Measurements from ENCODE around the gene BAD. TPM values are rescaled to one million over a fixed set of nuclear protein-coding genes. Genes with fewer than 3 reads are reported as not detected.

The BAD gene
- total RNA-seq, 3 donors from 2014 or later = 27.6 to 38.8 (median 36.6) TPM

DNA sequence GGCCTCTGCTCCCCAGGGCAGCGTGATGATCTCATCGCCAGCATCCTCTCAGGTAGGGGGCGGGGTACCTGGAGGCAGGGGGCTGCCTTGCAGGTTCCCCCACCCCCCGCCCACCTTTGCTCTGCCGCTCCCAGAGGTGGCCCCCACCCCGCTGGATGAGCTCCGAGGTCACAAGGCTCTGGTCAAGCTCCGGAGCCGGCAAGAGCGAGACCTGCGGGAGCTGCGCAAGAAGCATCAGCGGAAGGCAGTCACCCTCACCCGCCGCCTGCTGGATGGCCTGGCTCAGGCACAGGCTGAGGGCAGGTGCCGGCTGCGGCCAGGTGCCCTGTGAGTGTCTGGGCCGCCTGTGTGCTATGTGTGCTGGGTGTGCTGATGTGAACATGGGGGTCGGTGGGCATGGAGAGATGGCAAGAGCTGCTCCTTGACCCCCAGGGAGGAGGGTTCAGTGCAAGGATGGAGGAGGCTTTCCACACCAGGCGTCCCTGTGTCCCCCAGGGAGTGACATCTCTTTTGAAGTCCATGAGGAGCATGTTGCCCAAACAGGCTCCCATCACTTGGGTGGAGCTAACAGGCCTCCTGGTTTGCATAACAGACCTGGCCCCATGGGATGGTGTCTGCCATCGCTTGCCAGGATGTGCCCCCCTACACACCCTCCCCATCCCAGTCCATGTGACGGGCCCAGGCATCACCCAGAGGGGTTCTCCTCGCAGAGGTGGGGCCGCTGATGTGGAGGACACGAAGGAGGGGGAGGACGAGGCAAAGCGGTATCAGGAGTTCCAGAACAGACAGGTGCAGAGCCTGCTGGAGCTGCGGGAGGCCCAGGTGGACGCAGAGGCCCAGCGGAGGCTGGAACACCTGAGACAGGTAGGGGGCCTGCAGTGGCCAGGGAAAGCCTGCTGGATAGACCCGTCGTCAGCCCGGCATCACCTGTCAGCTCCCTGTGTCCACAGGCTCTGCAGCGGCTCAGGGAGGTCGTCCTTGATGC is 19.0 kb downstream of the BAD start:
- Mint-ChIP-seq H3K4me1 (ENCODE audit: low read depth) (peaks cover 12% of the 10 kb centered on the region), H3K36me3 (ENCODE audit: insufficient read depth) (peaks cover 2% of the 10 kb centered on the region), H3K9me3 (no peaks in the 10 kb centered on the region), H3K4me3 (no peak overlapping the region), H3K27me3 (ENCODE audit: low read depth) (no peaks in the 10 kb centered on the region)
- ATAC-seq (no peak), DNase-seq (no peak)

GRCh38 chr11:64264371-64264852 is 20.1 kb downstream of the BAD start:
- no peaks in the 10 kb centered on the region for H3K9me3 Mint-ChIP-seq
- H3K4me3 Mint-ChIP-seq = no peak overlapping the region
- peaks cover 4% of the 10 kb centered on the region for H3K36me3 Mint-ChIP-seq (ENCODE audit: insufficient read depth)
- ATAC-seq (no peak), DNase-seq (no peak)
- peaks cover 17% of the 10 kb centered on the region for H3K4me1 Mint-ChIP-seq (ENCODE audit: low read depth)
- H3K27me3 Mint-ChIP-seq (ENCODE audit: low read depth) = no peaks in the 10 kb centered on the region

- no peaks in the 10 kb centered on the region for H3K27me3 Mint-ChIP-seq (ENCODE audit: low read depth)
- H3K36me3 Mint-ChIP-seq (ENCODE audit: insufficient read depth) = peaks cover 5% of the 10 kb centered on the region
- ATAC-seq (no peak), DNase-seq (no peak)
- H3K9me3 Mint-ChIP-seq = no peaks in the 10 kb centered on the region
- no peak overlapping the region for H3K4me3 Mint-ChIP-seq
- peaks cover 16% of the 10 kb centered on the region for H3K4me1 Mint-ChIP-seq (ENCODE audit: low read depth)
Observed at GRCh38 chr11:64263947-64264317, 20.5 kb downstream of the BAD start.

- no peak overlapping the region for H3K4me3 Mint-ChIP-seq
- no peaks in the 10 kb centered on the region for H3K27me3 Mint-ChIP-seq (ENCODE audit: low read depth)
- H3K36me3 Mint-ChIP-seq (ENCODE audit: insufficient read depth) = peaks cover 5% of the 10 kb centered on the region
- H3K4me1 Mint-ChIP-seq (ENCODE audit: low read depth) = peaks cover 11% of the 10 kb centered on the region
- no peaks in the 10 kb centered on the region for H3K9me3 Mint-ChIP-seq
- DNase-seq (no peak), ATAC-seq (no peak)
Observed at GRCh38 chr11:64263021-64263946, 21.2 kb downstream of the BAD start.

DNA sequence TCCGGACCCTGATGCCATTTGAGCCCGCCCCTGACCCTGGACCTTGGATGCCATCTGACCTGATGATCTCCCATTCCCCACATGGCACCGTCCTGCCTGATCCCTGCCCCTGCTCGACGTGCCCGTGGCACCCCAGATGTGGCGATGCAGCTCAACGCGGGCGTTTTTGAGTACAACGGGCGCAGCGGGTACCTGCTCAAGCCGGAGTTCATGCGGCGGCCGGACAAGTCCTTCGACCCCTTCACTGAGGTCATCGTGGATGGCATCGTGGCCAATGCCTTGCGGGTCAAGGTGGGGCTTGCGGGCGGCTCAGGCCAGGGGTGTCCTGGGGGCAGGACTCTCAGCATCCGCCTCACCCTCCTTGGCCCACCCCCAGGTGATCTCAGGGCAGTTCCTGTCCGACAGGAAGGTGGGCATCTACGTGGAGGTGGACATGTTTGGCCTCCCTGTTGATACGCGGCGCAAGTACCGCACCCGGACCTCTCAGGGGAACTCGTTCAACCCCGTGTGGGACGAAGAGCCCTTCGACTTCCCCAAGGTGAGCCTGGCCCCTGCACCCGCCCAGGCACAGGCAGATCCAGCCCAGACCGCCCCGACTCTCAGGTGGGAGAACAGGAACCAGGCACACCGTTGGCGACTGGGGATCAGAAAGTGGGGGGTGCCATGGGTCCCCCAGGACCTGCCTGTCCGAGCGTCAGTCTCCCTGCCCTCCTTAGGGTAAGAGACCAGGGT is 22.0 kb downstream of the BAD start:
- Mint-ChIP-seq H3K4me1 (ENCODE audit: low read depth) (peaks cover 8% of the 10 kb centered on the region), H3K9me3 (no peaks in the 10 kb centered on the region), H3K36me3 (ENCODE audit: insufficient read depth) (peaks cover 5% of the 10 kb centered on the region), H3K4me3 (no peak overlapping the region), H3K27me3 (ENCODE audit: low read depth) (no peaks in the 10 kb centered on the region)
- DNase-seq (no peak), ATAC-seq (no peak)

GRCh38 chr11:64261556-64262080 is 22.8 kb downstream of the BAD start:
- Mint-ChIP-seq H3K27me3 (ENCODE audit: low read depth) (no peaks in the 10 kb centered on the region), H3K4me1 (ENCODE audit: low read depth) (peaks cover 8% of the 10 kb centered on the region), H3K4me3 (no peak overlapping the region), H3K9me3 (no peaks in the 10 kb centered on the region), H3K36me3 (ENCODE audit: insufficient read depth) (peaks cover 5% of the 10 kb centered on the region)
- DNase-seq (no peak), ATAC-seq (no peak)

GRCh38 chr11:64260147-64260708 is 24.2 kb downstream of the BAD start:
- H3K27me3 Mint-ChIP-seq (ENCODE audit: low read depth) = no peaks in the 10 kb centered on the region
- peaks cover 6% of the 10 kb centered on the region for H3K36me3 Mint-ChIP-seq (ENCODE audit: insufficient read depth)
- no peak for ATAC-seq
- no peak overlapping the region for H3K4me3 Mint-ChIP-seq
- H3K4me1 Mint-ChIP-seq (ENCODE audit: low read depth) = peaks cover 8% of the 10 kb centered on the region
- no peak for DNase-seq
- no peaks in the 10 kb centered on the region for H3K9me3 Mint-ChIP-seq

DNA sequence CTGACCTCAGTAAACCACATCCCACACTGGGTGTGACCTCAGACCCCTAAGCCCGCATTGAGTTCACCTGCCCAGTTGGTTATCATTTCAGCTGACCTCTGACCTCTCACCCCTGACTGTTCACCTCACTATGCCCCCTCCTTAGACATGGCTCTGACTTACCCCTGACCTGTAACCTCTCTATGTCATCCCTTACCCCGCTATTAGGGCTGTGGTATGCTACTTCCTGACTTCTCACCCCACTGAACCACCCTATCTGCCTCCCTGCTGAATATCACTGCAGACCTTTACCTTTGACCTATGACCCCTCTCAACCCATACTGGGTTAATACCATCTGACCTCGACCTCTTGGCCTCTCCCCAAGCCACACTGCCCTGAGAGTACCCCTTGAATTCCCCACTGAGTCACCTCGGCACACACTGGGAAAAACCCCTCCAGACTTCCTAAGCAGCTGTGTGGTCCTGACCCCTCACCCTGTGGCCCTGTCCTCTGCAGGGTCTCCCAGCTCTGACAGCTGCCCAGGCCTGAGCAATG is 24.9 kb downstream of the BAD start:
- DNase-seq (no peak), ATAC-seq (no peak)
- Mint-ChIP-seq H3K9me3 (no peaks in the 10 kb centered on the region), H3K36me3 (ENCODE audit: insufficient read depth) (peaks cover 7% of the 10 kb centered on the region), H3K4me3 (no peak overlapping the region), H3K4me1 (ENCODE audit: low read depth) (peaks cover 8% of the 10 kb centered on the region), H3K27me3 (ENCODE audit: low read depth) (no peaks in the 10 kb centered on the region)

DNA sequence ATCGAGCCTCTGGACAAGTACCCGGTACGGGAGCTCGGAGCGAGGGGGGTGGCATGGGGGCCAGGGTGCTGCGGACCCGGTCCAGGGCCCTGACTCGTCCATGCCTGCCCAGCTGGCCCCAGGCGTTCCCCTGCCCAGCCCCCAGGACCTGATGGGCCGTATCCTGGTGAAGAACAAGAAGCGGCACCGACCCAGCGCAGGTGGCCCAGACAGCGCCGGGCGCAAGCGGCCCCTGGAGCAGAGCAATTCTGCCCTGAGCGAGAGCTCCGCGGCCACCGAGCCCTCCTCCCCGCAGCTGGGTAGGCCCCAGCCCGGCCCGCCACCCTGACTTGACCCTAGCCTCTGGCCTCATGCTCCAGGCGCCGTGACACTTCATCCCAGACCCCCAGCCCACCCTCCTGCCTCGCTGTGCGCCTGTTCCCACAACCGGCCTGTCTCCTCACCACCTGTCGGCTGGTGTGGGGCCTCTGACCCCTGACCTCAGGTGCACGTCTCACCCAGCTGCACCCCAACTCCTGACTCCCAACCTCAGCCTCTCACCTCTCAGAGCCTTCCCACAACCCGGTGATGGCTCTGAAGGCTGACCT is 25.4 kb downstream of the BAD start:
- Mint-ChIP-seq H3K4me3 (no peak overlapping the region), H3K4me1 (ENCODE audit: low read depth) (peaks cover 8% of the 10 kb centered on the region), H3K9me3 (no peaks in the 10 kb centered on the region), H3K36me3 (ENCODE audit: insufficient read depth) (peaks cover 7% of the 10 kb centered on the region), H3K27me3 (ENCODE audit: low read depth) (no peaks in the 10 kb centered on the region)
- DNase-seq = no peak
- no peak for ATAC-seq

DNA sequence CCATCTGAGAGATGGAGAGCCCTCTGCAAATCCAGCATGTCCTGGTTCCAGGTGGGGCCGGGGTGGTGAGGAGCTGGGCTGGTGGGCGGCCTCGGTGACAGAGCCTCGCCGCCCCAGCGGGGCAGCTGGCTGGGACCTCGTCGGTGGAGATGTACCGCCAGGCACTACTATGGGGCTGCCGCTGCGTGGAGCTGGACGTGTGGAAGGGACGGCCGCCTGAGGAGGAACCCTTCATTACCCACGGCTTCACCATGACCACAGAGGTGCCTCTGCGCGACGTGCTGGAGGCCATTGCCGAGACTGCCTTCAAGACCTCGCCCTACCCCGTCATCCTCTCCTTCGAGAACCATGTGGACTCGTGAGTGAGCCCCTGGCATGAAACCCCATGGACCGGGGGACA is 26.1 kb downstream of the BAD start:
- Mint-ChIP-seq H3K36me3 (ENCODE audit: insufficient read depth) (peaks cover 7% of the 10 kb centered on the region), H3K9me3 (no peaks in the 10 kb centered on the region), H3K4me1 (ENCODE audit: low read depth) (peaks cover 8% of the 10 kb centered on the region), H3K4me3 (no peak overlapping the region), H3K27me3 (ENCODE audit: low read depth) (no peaks in the 10 kb centered on the region)
- no peak for DNase-seq
- ATAC-seq = no peak

GRCh38 chr11:64256300-64256699 is 28.2 kb downstream of the BAD start:
- Mint-ChIP-seq H3K36me3 (ENCODE audit: insufficient read depth) (peaks cover 5% of the 10 kb centered on the region), H3K9me3 (no peaks in the 10 kb centered on the region), H3K4me1 (ENCODE audit: low read depth) (peaks cover 14% of the 10 kb centered on the region), H3K4me3 (no peak overlapping the region), H3K27me3 (ENCODE audit: low read depth) (no peaks in the 10 kb centered on the region)
- DNase-seq (no peak), ATAC-seq (no peak)

- H3K27me3 Mint-ChIP-seq (ENCODE audit: low read depth) = no peaks in the 10 kb centered on the region
- H3K36me3 Mint-ChIP-seq (ENCODE audit: insufficient read depth) = peaks cover 5% of the 10 kb centered on the region
- no peak for DNase-seq
- H3K9me3 Mint-ChIP-seq = no peaks in the 10 kb centered on the region
- H3K4me3 Mint-ChIP-seq = no peak overlapping the region
- H3K4me1 Mint-ChIP-seq (ENCODE audit: low read depth) = peaks cover 17% of the 10 kb centered on the region
- ATAC-seq = no peak
Observed at GRCh38 chr11:64255135-64256128, 29.0 kb downstream of the BAD start.
